ENCODE results near the gene CMTM4. TPM values are rescaled to one million over a fixed set of nuclear protein-coding genes. Genes with fewer than 3 reads are reported as not detected.

Gene CMTM4
- total and polyA plus RNA-seq, 2 experiments from 2014 or later, result 14.1 to 77.0 TPM

GRCh38 chr16:66651965-66652364 lies 44.6 kb downstream of the CMTM4 start:
- Mint-ChIP-seq H3K9me3 (no peaks in the 10 kb centered on the region), H3K4me3 (peak overlapping the region; percentile 26; the same call in 2 of the 3 replicates), H3K27ac (no peak overlapping the region), H3K4me1 (peaks cover 18% of the 10 kb centered on the region; the same call in 2 of the 3 replicates), H3K36me3 (ENCODE audit: low read depth) (no peaks in the 10 kb centered on the region), H3K27me3 (ENCODE audit: insufficient read depth, low read depth, poor library complexity) (peaks cover under 1% of the 10 kb centered on the region)
- Histone ChIP-seq H3K36me3 (ENCODE audit: insufficient read depth) (no peaks in the 10 kb centered on the region), H3K4me1 (ENCODE audit: insufficient read depth) (peaks cover 8% of the 10 kb centered on the region), H3K4me3 (no peak overlapping the region), H2AFZ (no peak overlapping the region), H3K9me2 (ENCODE audit: insufficient read depth) (no peaks in the 10 kb centered on the region), H4K20me1 (replicated peaks; ENCODE audit: insufficient read depth) (peaks cover 10% of the 10 kb centered on the region; the same call in 1 of the 2 replicates), H3K4me2 (peak overlapping the region; percentile 56; the same call in 1 of the 2 replicates), H3K27me3 (ENCODE audit: insufficient read depth) (no peaks in the 10 kb centered on the region), H3K27ac (ENCODE audit: low read depth) (no peak overlapping the region), H3F3A (replicated peaks; ENCODE audit: low read depth) (no peaks in the 10 kb centered on the region), H3K79me2 (replicated peaks; ENCODE audit: insufficient read depth) (peaks cover 26% of the 10 kb centered on the region)
- TF ChIP-seq STAT1 (IDR thresholded peaks at IDR 0.05; ENCODE audit: unreplicated experiment) (no peak), ETS1 (IDR thresholded peaks at IDR 0.05) (no peak), POLR2AphosphoS5 (IDR thresholded peaks at IDR 0.05; ENCODE audit: low read depth) (no peak), EZH2 (IDR thresholded peaks at IDR 0.05; ENCODE audit: low read depth, unreplicated experiment) (no peak), NANOG (IDR thresholded peaks at IDR 0.05; ENCODE audit: borderline replicate concordance) (no peak), REST (IDR thresholded peaks at IDR 0.05; ENCODE audit: unreplicated experiment) (no peak), CREB1 (CRISPR knock-in tag; IDR thresholded peaks at IDR 0.05; ENCODE audit: low read depth) (no peak), JUNB (IDR thresholded peaks at IDR 0.05; ENCODE audit: unreplicated experiment) (no peak), CTCF (conservative IDR thresholded peaks at IDR 0.05; ENCODE audit: low read depth in 2 of 2) (no peak), ZNF331 (CRISPR knock-in tag; IDR thresholded peaks at IDR 0.05; ENCODE audit: low read depth) (no peak)
- DNase-seq (ENCODE audit: low spot score) (no peak), ATAC-seq (no peak)

Data from GM23338 (cell line).